ENCODE measurements around the gene DLG2.
A peak's percentile ranks its signal among the peaks of the same experiment; 100 is the strongest.

DNA sequence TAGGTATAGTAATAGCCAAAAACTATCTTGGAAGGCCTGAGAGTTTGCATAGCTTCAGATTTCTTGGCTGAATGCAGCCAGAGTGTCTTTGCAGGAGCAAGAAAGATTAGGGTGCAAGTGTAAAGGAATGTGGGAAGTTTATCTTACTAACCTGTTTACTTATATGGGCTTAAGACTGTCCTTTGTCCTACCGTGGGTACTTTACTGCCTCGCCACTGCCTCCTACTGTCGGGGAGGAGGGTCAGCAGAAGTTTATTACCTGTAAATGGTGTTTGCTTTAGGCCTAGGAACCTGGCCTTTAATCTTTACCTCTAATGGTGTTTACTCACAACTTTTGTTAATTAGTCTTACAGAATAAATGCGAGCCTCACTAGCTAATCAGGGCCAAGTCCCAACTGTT is 633.8 kb downstream of the DLG2 start:
- TF ChIP-seq, protein P1, sequence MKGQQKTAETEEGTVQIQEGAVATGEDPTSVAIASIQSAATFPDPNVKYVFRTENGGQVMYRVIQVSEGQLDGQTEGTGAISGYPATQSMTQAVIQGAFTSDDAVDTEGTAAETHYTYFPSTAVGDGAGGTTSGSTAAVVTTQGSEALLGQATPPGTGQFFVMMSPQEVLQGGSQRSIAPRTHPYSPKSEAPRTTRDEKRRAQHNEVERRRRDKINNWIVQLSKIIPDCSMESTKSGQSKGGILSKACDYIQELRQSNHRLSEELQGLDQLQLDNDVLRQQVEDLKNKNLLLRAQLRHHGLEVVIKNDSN (IDR thresholded peaks at IDR 0.05), result no peak
- TF ChIP-seq EP300 (IDR thresholded peaks at IDR 0.05; ENCODE audit: borderline replicate concordance), result no peak
- TF ChIP-seq RAD21 (IDR thresholded peaks at IDR 0.05; ENCODE audit: low read depth), result peak; percentile 37; the same call in 1 of the 2 replicates
- no peak for TF ChIP-seq EGR1 (IDR thresholded peaks at IDR 0.05)
